Common myeloid progenitor, CD34-positive (primary cell): Measurements from ENCODE around the gene RUNX1.

ENCODE experiments used
- CTCF ChIA-PET: fragments of 350-600 bp; sonication (Branson Sonifier 250); formaldehyde crosslinking; loops from one replicate; lab custom pipeline; 2021; ENCODE audit warnings: antibody characterized with exemption; lab: Charles Lee
- POLR2A ChIA-PET: fragments of 350-600 bp; sonication (Branson Sonifier 250); formaldehyde crosslinking; loops from one replicate; lab custom pipeline; 2021; ENCODE audit warnings: antibody characterized with exemption; lab: Charles Lee
- DNase-seq, 3 donors: peaks; one replicate each; pipeline versions ENCODE4 v3.0.0 to v3.0.0-alpha.2; 2013
- H3K27ac ChIP-seq, 2 experiments: 1 replicate in 1 of 2; 2 replicates in 1 of 2; pipeline ENCODE4 v1.7.0; 2013; ENCODE audit warnings: inconsistent platforms in 2 of 2, low read length in 2 of 2, mild to moderate bottlenecking in 2 of 2, low read depth in 1 of 2, moderate library complexity in 1 of 2; ENCODE audit not compliant: severe bottlenecking in 2 of 2, insufficient read depth in 1 of 2, poor library complexity in 1 of 2
- H3K27me3 ChIP-seq, 5 experiments: replicated peaks in 2 of 5; 1 replicate in 3 of 5; 2 replicates in 2 of 5; pipeline versions ENCODE4 v1.6.1 to v1.7.0; 2013; ENCODE audit warnings: low read length in 4 of 5, mild to moderate bottlenecking in 2 of 5, moderate library complexity in 2 of 5, inconsistent platforms in 1 of 5; ENCODE audit not compliant: insufficient read depth in 5 of 5, control insufficient read depth in 4 of 5
- H3K36me3 ChIP-seq, 4 experiments: 1 replicate in 2 of 4; 2 replicates in 2 of 4; pipeline versions ENCODE4 v1.6.1 to v1.7.0; 2013; ENCODE audit warnings: low read length in 3 of 4, control low read depth in 1 of 4, mild to moderate bottlenecking in 1 of 4; ENCODE audit not compliant: control insufficient read depth in 4 of 4, insufficient read depth in 4 of 4
- H3K4me1 ChIP-seq, 4 experiments: 1 replicate in 3 of 4; 2 replicates in 1 of 4; pipeline versions ENCODE4 v1.6.1 to v1.7.1; 2013; ENCODE audit warnings: low read length in 3 of 4, mild to moderate bottlenecking in 3 of 4, control low read depth in 1 of 4, inconsistent platforms in 1 of 4, moderate library complexity in 1 of 4; ENCODE audit not compliant: control insufficient read depth in 4 of 4, insufficient read depth in 4 of 4; ENCODE audit errors: control extremely low read depth in 1 of 4
- H3K4me3 ChIP-seq, 7 experiments: 1 replicate in 4 of 7; 2 replicates in 3 of 7; pipeline versions ENCODE4 v1.5.1 to v1.7.0; 2013; ENCODE audit warnings: mild to moderate bottlenecking in 7 of 7, low read length in 6 of 7, moderate library complexity in 6 of 7, inconsistent platforms in 2 of 7, low read depth in 2 of 7, control low read depth in 1 of 7; ENCODE audit not compliant: insufficient read depth in 4 of 7, control insufficient read depth in 1 of 7; ENCODE audit errors: extremely low read depth in 1 of 7
- H3K9me3 ChIP-seq, 5 experiments: 1 replicate in 4 of 5; 2 replicates in 1 of 5; pipeline versions ENCODE4 v1.6.1 to v1.7.1; 2013; ENCODE audit warnings: low read length in 4 of 5, mild to moderate bottlenecking in 2 of 5, inconsistent platforms in 1 of 5, low read depth in 1 of 5, moderate library complexity in 1 of 5; ENCODE audit not compliant: control insufficient read depth in 4 of 5, insufficient read depth in 2 of 5; ENCODE audit errors: control extremely low read depth in 1 of 5
- WGBS: methylation state at CpG from one replicate; pipeline ENCODE4 v1.1.5; 2013; ENCODE audit not compliant: insufficient coverage; 5-methylcytosine and 5-hydroxymethylcytosine counted together

RUNX1 gene

GRCh38 chr21:34790341-34790740 is 258.8 kb downstream of the RUNX1 start:
- no peak for DNase-seq
- H3K36me3 ChIP-seq, result peaks cover 13 to 57% (median 36%) of the 10 kb centered on the region in 4 experiments
- WGBS, result 100% methylated on average over 1 of the region's 6 CpGs
- peaks cover 0 to 19% (median 5%) of the 10 kb centered on the region in 4 experiments for H3K4me1 ChIP-seq
- H3K9me3 ChIP-seq, result no peaks in the 10 kb centered on the region
- ChIA-PET CTCF (interaction anchor here (0.7 kb wide), 1 partner anchor 12 kb away, joined by 3 read pairs; no protein-coding TSS in a partner anchor), POLR2A (no interaction called here)
- H3K27ac ChIP-seq, result no peak overlapping the region
- no peak overlapping the region for H3K4me3 ChIP-seq
- H3K27me3 ChIP-seq, result no peaks in the 10 kb centered on the region

GRCh38 chr21:34788879-34789278 is 260.2 kb downstream of the RUNX1 start:
- no peak for DNase-seq
- Histone ChIP-seq H3K4me1 (peaks cover 0 to 19% (median 5%) of the 10 kb centered on the region in 4 experiments), H3K4me3 (no peak overlapping the region), H3K9me3 (no peaks in the 10 kb centered on the region), H3K36me3 (peaks cover 6 to 44% (median 23%) of the 10 kb centered on the region in 4 experiments), H3K27me3 (no peaks in the 10 kb centered on the region), H3K27ac (peak overlapping the region in 1 of 2 experiments; percentile 36)
- WGBS, result 100% methylated on average over 1 of the region's 1 CpG
- ChIA-PET CTCF (no interaction called here), POLR2A (no interaction called here)

- Histone ChIP-seq H3K27ac (no peak overlapping the region), H3K36me3 (peaks cover 0 to 1% (median under 1%) of the 10 kb centered on the region in 4 experiments), H3K4me1 (peaks cover 0 to 12% (median 1%) of the 10 kb centered on the region in 4 experiments), H3K4me3 (no peak overlapping the region), H3K27me3 (no peaks in the 10 kb centered on the region), H3K9me3 (peaks cover 2 to 6% (median 4%) of the 10 kb centered on the region in 5 experiments)
- POLR2A ChIA-PET, result no interaction called here
- no CpG with 5 or more reads among the region's 2 CpGs for WGBS
- CTCF ChIA-PET, result no interaction called here
- no peak for DNase-seq
These were observed 265.3 kb downstream of the RUNX1 start for GRCh38 chr21:34783815-34784214.

GRCh38 chr21:34782506-34783360 is 266.4 kb downstream of the RUNX1 start:
- CTCF ChIA-PET, result no interaction called here
- H3K36me3 ChIP-seq, result no peaks in the 10 kb centered on the region
- 97% methylated on average over 10 of the region's 11 CpGs for WGBS

GRCh38 chr21:34781526-34781925 is 267.6 kb downstream of the RUNX1 start:
- Histone ChIP-seq H3K27ac (no peak overlapping the region), H3K36me3 (no peaks in the 10 kb centered on the region), H3K9me3 (peaks cover 2 to 6% (median 4%) of the 10 kb centered on the region in 5 experiments), H3K27me3 (no peaks in the 10 kb centered on the region), H3K4me3 (no peak overlapping the region), H3K4me1 (no peaks in the 10 kb centered on the region)
- POLR2A ChIA-PET, result no interaction called here
- DNase-seq, result no peak
- WGBS, result 88% methylated on average over 3 of the region's 7 CpGs
- CTCF ChIA-PET, result interaction anchor here (1.0 kb wide), 1 partner anchor 145 kb away, joined by 3 read pairs; no protein-coding TSS in a partner anchor

More at GRCh38 chr21:34782506-34783360, 266.4 kb downstream of the RUNX1 start:
- no peaks in the 10 kb centered on the region for H3K27me3 ChIP-seq
- peaks cover 2 to 6% (median 4%) of the 10 kb centered on the region in 5 experiments for H3K9me3 ChIP-seq
- H3K27ac ChIP-seq, result no peak overlapping the region
- no peak for DNase-seq
- no peak overlapping the region for H3K4me3 ChIP-seq
- POLR2A ChIA-PET, result no interaction called here
- peaks cover 0 to 2% (median 0%) of the 10 kb centered on the region in 4 experiments for H3K4me1 ChIP-seq

- no peaks in the 10 kb centered on the region for H3K27me3 ChIP-seq
- no peak overlapping the region for H3K4me3 ChIP-seq
- POLR2A ChIA-PET, result no interaction called here
- DNase-seq, result peak in 1 of 3 donors; percentile 19
- CTCF ChIA-PET, result no interaction called here
- H3K4me1 ChIP-seq, result no peaks in the 10 kb centered on the region
- no CpG with 5 or more reads among the region's 2 CpGs for WGBS
- H3K36me3 ChIP-seq, result no peaks in the 10 kb centered on the region
- no peak overlapping the region for H3K27ac ChIP-seq
- peaks cover 2 to 6% (median 4%) of the 10 kb centered on the region in 5 experiments for H3K9me3 ChIP-seq
These were observed 269.2 kb downstream of the RUNX1 start for GRCh38 chr21:34779860-34780259.

- Histone ChIP-seq H3K27ac (no peak overlapping the region), H3K9me3 (peaks cover 2 to 6% (median 4%) of the 10 kb centered on the region in 5 experiments), H3K36me3 (no peaks in the 10 kb centered on the region), H3K27me3 (no peaks in the 10 kb centered on the region), H3K4me1 (no peaks in the 10 kb centered on the region), H3K4me3 (no peak overlapping the region)
- 95% methylated on average over 5 of the region's 7 CpGs for WGBS
- ChIA-PET POLR2A (no interaction called here), CTCF (interaction anchor here (1.9 kb wide), 1 partner anchor 30 kb away, joined by 4 read pairs; no protein-coding TSS in a partner anchor)
- DNase-seq, result no peak
These were observed 273.3 kb downstream of the RUNX1 start for GRCh38 chr21:34775793-34776192.
